K562 (cell line): ENCODE measurements around the gene NEMF. TPM values are rescaled to one million over a fixed set of nuclear protein-coding genes. Genes with fewer than 3 reads are reported as not detected.

Experiments used
- CC2D1A ChIP-seq: fragments of 450-650 bp; IDR thresholded peaks from 2 replicates; pipeline ENCODE4 v1.6.1; 2017; ENCODE audit warnings: mild to moderate bottlenecking
- ETV6 ChIP-seq, 3 experiments: fragments of 150-350 bp in 1 of 3; sonication (generic) in 1 of 3; formaldehyde crosslinking in 1 of 3; IDR thresholded peaks; 2 replicates each; pipeline versions ENCODE4 v1.6.1 to v1.8.0; 2014 to 2022; ENCODE audit warnings: borderline replicate concordance in 2 of 3, low read depth in 2 of 3, antibody characterized with exemption in 1 of 3, low read length in 1 of 3, mild to moderate bottlenecking in 1 of 3, missing genetic modification reagents in 1 of 3
- GATAD2A ChIP-seq: fragments of 450-650 bp; IDR thresholded peaks from 2 replicates; pipeline ENCODE4 v1.6.1; 2017
- GMEB1 ChIP-seq: fragments of 250-450 bp; sonication (Bioruptor Pico); IDR thresholded peaks from 2 replicates; pipeline ENCODE4 v1.4.0; 2020; ENCODE audit warnings: mild to moderate bottlenecking
- GTF3C2 ChIP-seq: IDR thresholded peaks from 3 replicates; pipeline ENCODE4 v1.6.1; 2011; ENCODE audit warnings: borderline replicate concordance, mild to moderate bottlenecking, moderate library complexity; ENCODE audit not compliant: insufficient read length; ENCODE audit errors: extremely low read depth
- HDGF ChIP-seq: fragments of 450-650 bp; IDR thresholded peaks from 2 replicates; pipeline ENCODE4 v1.6.1; 2016
- KLF16 ChIP-seq: IDR thresholded peaks from 2 replicates; pipeline ENCODE4 v1.6.1; 2016; ENCODE audit warnings: antibody characterized with exemption
- MECOM ChIP-seq: fragments of 250-450 bp; sonication (Bioruptor Pico); IDR thresholded peaks from 2 replicates; pipeline ENCODE4 v1.8.0; 2022; ENCODE audit warnings: inconsistent platforms
- MITF ChIP-seq: IDR thresholded peaks from 2 replicates; pipeline ENCODE4 v1.6.1; 2014; ENCODE audit warnings: antibody characterized with exemption
- MTA3 ChIP-seq: fragments of 450-650 bp; formaldehyde crosslinking; IDR thresholded peaks from 2 replicates; pipeline ENCODE4 v1.6.1; 2017; ENCODE audit warnings: mild to moderate bottlenecking, borderline replicate concordance
- NFIC ChIP-seq: fragments of 450-650 bp; IDR thresholded peaks from 2 replicates; pipeline ENCODE4 v1.6.1; 2017; ENCODE audit warnings: mild to moderate bottlenecking, inconsistent platforms
- NFIX ChIP-seq: fragments of 250-450 bp; sonication (Bioruptor Pico); IDR thresholded peaks from 2 replicates; pipeline ENCODE4 v1.4.0; 2020; ENCODE audit warnings: low read depth, mild to moderate bottlenecking, moderate library complexity
- NRF1 ChIP-seq, 2 experiments: fragments of 450-650 bp; IDR thresholded peaks in 1 of 2; conservative IDR thresholded peaks in 1 of 2; 2 replicates each; pipeline ENCODE4 v1.6.1; 2014; ENCODE audit warnings: mild to moderate bottlenecking in 2 of 2
- SLC30A9 ChIP-seq: fragments of 250-450 bp; sonication (Bioruptor Pico); IDR thresholded peaks from 2 replicates; pipeline ENCODE4 v1.8.0; 2022; ENCODE audit warnings: mild to moderate bottlenecking, moderate library complexity
- SMARCA4 ChIP-seq: fragments of 450-650 bp; IDR thresholded peaks from 2 replicates; pipeline ENCODE4 v1.6.1; 2016
- ZBTB11 ChIP-seq, 3 experiments: fragments of 200-800 bp in 1 of 3; fragments of 250-450 bp in 1 of 3; fragments of 450-650 bp in 1 of 3; sonication (Bioruptor Pico) in 1 of 3; sonication (Bioruptor generic) in 1 of 3; formaldehyde crosslinking in 1 of 3; IDR thresholded peaks; 2 replicates each; pipeline versions ENCODE4 v1.6.1 to v1.8.0; 2016 to 2022; ENCODE audit warnings: mild to moderate bottlenecking in 2 of 3, missing genetic modification characterization in 2 of 3, missing compliant biosample characterization in 1 of 3, moderate library complexity in 1 of 3
- ZNF436 ChIP-seq: fragments of 250-450, 450-650 bp; sonication (Bioruptor Pico); formaldehyde crosslinking; IDR thresholded peaks from 2 replicates; pipeline ENCODE4 v1.7.0; 2020; ENCODE audit warnings: mild to moderate bottlenecking
- ZZZ3 ChIP-seq: fragments of 450-650 bp; IDR thresholded peaks from 2 replicates; pipeline ENCODE4 v1.6.1; 2016; ENCODE audit warnings: antibody characterized with exemption, mild to moderate bottlenecking, moderate library complexity
- polyA plus RNA-seq, 8 experiments: library from polyadenylated mRNA; depleted of rRNA in 4 of 8; stranded (reverse) in 5 of 8; unstranded in 3 of 8; fragments of >200 nt; fragmentation: Nextera tagmentation in 2 of 8; fragmentation: Illumina TruSeq in 1 of 8; extraction: Ambion mirVana in 2 of 8; extraction: Trizol in 1 of 8; gene quantifications; 2 replicates each; pipeline versions ENCODE4 v1.2.1 to v1.2.3, GENCODE V29; 2011 to 2014; ENCODE audit warnings: inconsistent platforms in 1 of 8, missing spikeins in 1 of 8
- total RNA-seq, 7 experiments: library from RNA; depleted of rRNA in 6 of 7; stranded (reverse); fragments of >200 nt in 6 of 7; fragmentation: Illumina TruSeq in 2 of 7; extraction: Trizol in 2 of 7; gene quantifications; 2 replicates each; pipeline versions ENCODE4 v1.2.1 to v1.2.3, GENCODE V29; 2011 to 2021; ENCODE audit warnings: low replicate concordance in 1 of 7

NEMF gene
- total and polyA plus RNA-seq, 9 of the 15 experiments (the other 6 are each of a cell fraction or from before 2014, with no cell fraction given): 38.8 to 94.4 (median 61.0) TPM

- TF ChIP-seq MITF: no peak
- peak; percentile 40 for TF ChIP-seq NFIC
- no peak for TF ChIP-seq SLC30A9 (CRISPR knock-in tag)
- TF ChIP-seq GTF3C2: no peak
- no peak for TF ChIP-seq MECOM
- TF ChIP-seq SMARCA4: peak; percentile 39; the same call in 1 of the 2 replicates
- no peak for TF ChIP-seq HDGF
- no peak for TF ChIP-seq NFIX (CRISPR knock-in tag)
- no peak for TF ChIP-seq ETV6 (IDR thresholded peaks at IDR 0.05; ENCODE audit: borderline replicate concordance in 1 of 2, low read depth in 2 of 2, low read length in 1 of 2)
- TF ChIP-seq ETV6 (CRISPR knock-in tag; IDR thresholded peaks at IDR 0.05; ENCODE audit: borderline replicate concordance): no peak
- TF ChIP-seq GMEB1 (CRISPR knock-in tag): no peak
- TF ChIP-seq ZZZ3: no peak
- TF ChIP-seq NRF1 (conservative IDR thresholded peaks at IDR 0.05 in 1 of 2, IDR thresholded peaks at IDR 0.05 in 1 of 2): no peak
- TF ChIP-seq GATAD2A: no peak
- TF ChIP-seq MTA3: no peak
- no peak for TF ChIP-seq CC2D1A
- TF ChIP-seq KLF16: no peak
- TF ChIP-seq ZNF436 (CRISPR knock-in tag): no peak
- no peak for TF ChIP-seq ZBTB11 (CRISPR knock-in tag; IDR thresholded peaks at IDR 0.05)
Measured at GRCh38 chr14:49863487-49864281, 11.1 kb upstream of the NEMF start (continued).
